ENCODE measurements around the gene ZZZ3. TPM values are rescaled to one million over a fixed set of nuclear protein-coding genes. Genes with fewer than 3 reads are reported as not detected.

Gene ZZZ3
- total and polyA plus RNA-seq, 4 experiments from 2014 or later, result 22.9 to 65.5 (median 52.2) TPM

- Mint-ChIP-seq H3K9me3 (peaks cover 0 to 2% (median 0%) of the 10 kb centered on the region in 8 donors), H3K36me3 (peaks cover 5 to 14% of the 10 kb centered on the region in 2 donors), H3K4me1 (peaks cover 39 to 74% (median 55%) of the 10 kb centered on the region in 4 donors), H3K27ac (no peak overlapping the region), H3K27me3 (no peaks in the 10 kb centered on the region), H3K4me3 (peak overlapping the region in 1 of 8 donors; percentile 45)
- CTCF ChIA-PET (ENCODE audit: partially characterized antibody), result no interaction called here
- Histone ChIP-seq H3K36me3 (ENCODE audit: insufficient read depth, low read length) (no peaks in the 10 kb centered on the region), H3K27ac (ENCODE audit: low read depth, low read length) (no peak overlapping the region), H3K9me3 (ENCODE audit: control insufficient read depth in 1 of 2, low read length in 2 of 2) (no peaks in the 10 kb centered on the region), H3K4me1 (ENCODE audit: insufficient read depth, low read length) (peaks cover 74% of the 10 kb centered on the region), H3K27me3 (ENCODE audit: insufficient read depth, low read length) (no peaks in the 10 kb centered on the region), H3K4me3 (ENCODE audit: low read length in 2 of 2) (no peak overlapping the region)
- POLR2A ChIA-PET (ENCODE audit: partially characterized antibody), result no interaction called here
- no peak for DNase-seq
- intact Hi-C loops (cut with micrococcal nuclease), result no loop called here
These were observed 10.1 kb downstream of the ZZZ3 start for GRCh38 chr1:77672374-77672773.

- Histone ChIP-seq H3K9me3 (ENCODE audit: control insufficient read depth in 1 of 2, low read length in 2 of 2) (no peaks in the 10 kb centered on the region), H3K4me1 (ENCODE audit: insufficient read depth, low read length) (peaks cover 72% of the 10 kb centered on the region), H3K27ac (ENCODE audit: low read depth, low read length) (no peak overlapping the region), H3K27me3 (ENCODE audit: insufficient read depth, low read length) (no peaks in the 10 kb centered on the region), H3K4me3 (ENCODE audit: low read length in 2 of 2) (no peak overlapping the region), H3K36me3 (ENCODE audit: insufficient read depth, low read length) (no peaks in the 10 kb centered on the region)
- H3K27ac Mint-ChIP-seq, result peak overlapping the region in 3 of 7 donors; percentile 5 to 67 (median 24)
- H3K4me1 Mint-ChIP-seq, result peaks cover 40 to 74% (median 58%) of the 10 kb centered on the region in 4 donors
- peak overlapping the region in 6 of 8 donors; percentile 15 to 59 (median 36) for H3K4me3 Mint-ChIP-seq
- no peaks in the 10 kb centered on the region for H3K27me3 Mint-ChIP-seq
- intact Hi-C loops (cut with micrococcal nuclease), result no loop called here
- peaks cover 0 to 2% (median 0%) of the 10 kb centered on the region in 8 donors for H3K9me3 Mint-ChIP-seq
- CTCF ChIA-PET (ENCODE audit: partially characterized antibody), result no interaction called here
- DNase-seq, result no peak
- H3K36me3 Mint-ChIP-seq, result peaks cover 5 to 14% of the 10 kb centered on the region in 2 donors
- POLR2A ChIA-PET (ENCODE audit: partially characterized antibody), result no interaction called here
These were observed 10.6 kb downstream of the ZZZ3 start for GRCh38 chr1:77671836-77672235.

GRCh38 chr1:77670330-77670729, 12.1 kb downstream of the ZZZ3 start:
- Histone ChIP-seq H3K4me1 (ENCODE audit: insufficient read depth, low read length) (peaks cover 61% of the 10 kb centered on the region), H3K27me3 (ENCODE audit: insufficient read depth, low read length) (no peaks in the 10 kb centered on the region), H3K9me3 (ENCODE audit: control insufficient read depth in 1 of 2, low read length in 2 of 2) (no peaks in the 10 kb centered on the region), H3K36me3 (ENCODE audit: insufficient read depth, low read length) (no peaks in the 10 kb centered on the region), H3K4me3 (ENCODE audit: low read length in 2 of 2) (no peak overlapping the region), H3K27ac (ENCODE audit: low read depth, low read length) (no peak overlapping the region)
- no peak for DNase-seq
- H3K27me3 Mint-ChIP-seq, result no peaks in the 10 kb centered on the region
- H3K36me3 Mint-ChIP-seq, result peaks cover 5 to 9% of the 10 kb centered on the region in 2 donors
- ChIA-PET POLR2A (ENCODE audit: partially characterized antibody) (interaction anchor here (1.0 to 2.0 kb wide), 2 partner anchors 13 kb away, joined by 3 to 13 read pairs; partner anchors contain the start of gene ZZZ3), CTCF (ENCODE audit: partially characterized antibody) (no interaction called here)
- peak overlapping the region in 1 of 7 donors; percentile 46 for H3K27ac Mint-ChIP-seq
- no peak overlapping the region for H3K4me3 Mint-ChIP-seq
- peaks cover 40 to 79% (median 60%) of the 10 kb centered on the region in 4 donors for H3K4me1 Mint-ChIP-seq
- intact Hi-C loops (cut with micrococcal nuclease), result no loop called here
- H3K9me3 Mint-ChIP-seq, result peaks cover 0 to 2% (median 0%) of the 10 kb centered on the region in 8 donors

- no peaks in the 10 kb centered on the region for H3K27me3 ChIP-seq (ENCODE audit: insufficient read depth, low read length)
- H3K27ac ChIP-seq (ENCODE audit: low read depth, low read length), result no peak overlapping the region
- Mint-ChIP-seq H3K4me3 (peak overlapping the region in 3 of 8 donors; percentile 23 to 59 (median 32)), H3K9me3 (no peaks in the 10 kb centered on the region), H3K4me1 (peaks cover 39 to 82% (median 61%) of the 10 kb centered on the region in 4 donors), H3K27me3 (no peaks in the 10 kb centered on the region), H3K27ac (no peak overlapping the region), H3K36me3 (peaks cover 0 to 5% of the 10 kb centered on the region in 2 donors)
- ChIA-PET CTCF (ENCODE audit: partially characterized antibody) (interaction anchor here (0.7 to 1.3 kb wide), 4 partner anchors 10 to 990 kb away, joined by 3 read pairs; no protein-coding TSS in a partner anchor), POLR2A (ENCODE audit: partially characterized antibody) (interaction anchor here (2.0 kb wide), 1 partner anchor 14 kb away, joined by 13 read pairs; the partner anchor contains the start of gene ZZZ3)
- intact Hi-C loops (cut with micrococcal nuclease), result no loop called here
- no peak overlapping the region for H3K4me3 ChIP-seq (ENCODE audit: low read length in 2 of 2)
- no peaks in the 10 kb centered on the region for H3K9me3 ChIP-seq (ENCODE audit: control insufficient read depth in 1 of 2, low read length in 2 of 2)
- H3K36me3 ChIP-seq (ENCODE audit: insufficient read depth, low read length), result no peaks in the 10 kb centered on the region
- H3K4me1 ChIP-seq (ENCODE audit: insufficient read depth, low read length), result peaks cover 62% of the 10 kb centered on the region
- DNase-seq, result no peak
These were observed 13.5 kb downstream of the ZZZ3 start for GRCh38 chr1:77668924-77669449.

- CTCF ChIA-PET (ENCODE audit: partially characterized antibody), result no interaction called here
- Histone ChIP-seq H3K27ac (ENCODE audit: low read depth, low read length) (no peak overlapping the region), H3K4me1 (ENCODE audit: insufficient read depth, low read length) (peaks cover 30% of the 10 kb centered on the region), H3K4me3 (ENCODE audit: low read length in 2 of 2) (no peak overlapping the region), H3K36me3 (ENCODE audit: insufficient read depth, low read length) (no peaks in the 10 kb centered on the region), H3K9me3 (ENCODE audit: control insufficient read depth in 1 of 2, low read length in 2 of 2) (no peaks in the 10 kb centered on the region), H3K27me3 (ENCODE audit: insufficient read depth, low read length) (no peaks in the 10 kb centered on the region)
- DNase-seq, result no peak
- Mint-ChIP-seq H3K4me1 (peaks cover 34 to 73% (median 48%) of the 10 kb centered on the region in 4 donors), H3K36me3 (no peaks in the 10 kb centered on the region), H3K27me3 (no peaks in the 10 kb centered on the region), H3K9me3 (no peaks in the 10 kb centered on the region), H3K4me3 (no peak overlapping the region), H3K27ac (peak overlapping the region in 2 of 7 donors; percentile 29 to 54)
- intact Hi-C loops (cut with micrococcal nuclease), result no loop called here
- POLR2A ChIA-PET (ENCODE audit: partially characterized antibody), result no interaction called here
These were observed 17.4 kb downstream of the ZZZ3 start for GRCh38 chr1:77664939-77665516.

- POLR2A ChIA-PET (ENCODE audit: partially characterized antibody), result no interaction called here
- H3K4me1 Mint-ChIP-seq, result peaks cover 27 to 61% (median 41%) of the 10 kb centered on the region in 4 donors
These were observed 20.8 kb downstream of the ZZZ3 start for GRCh38 chr1:77661696-77662095.

GRCh38 chr1:77659879-77660593, 22.4 kb downstream of the ZZZ3 start:
- Histone ChIP-seq H3K9me3 (ENCODE audit: control insufficient read depth in 1 of 2, low read length in 2 of 2) (no peaks in the 10 kb centered on the region), H3K4me1 (ENCODE audit: insufficient read depth, low read length) (peaks cover 20% of the 10 kb centered on the region), H3K27ac (ENCODE audit: low read depth, low read length) (no peak overlapping the region), H3K27me3 (ENCODE audit: insufficient read depth, low read length) (no peaks in the 10 kb centered on the region), H3K36me3 (ENCODE audit: insufficient read depth, low read length) (no peaks in the 10 kb centered on the region), H3K4me3 (ENCODE audit: low read length in 2 of 2) (no peak overlapping the region)
- Mint-ChIP-seq H3K27ac (peak overlapping the region in 2 of 7 donors; percentile 37 to 68), H3K36me3 (peaks cover 8 to 11% of the 10 kb centered on the region in 2 donors), H3K27me3 (no peaks in the 10 kb centered on the region), H3K9me3 (no peaks in the 10 kb centered on the region), H3K4me3 (peak overlapping the region in 1 of 8 donors; percentile 39), H3K4me1 (peaks cover 32 to 62% (median 46%) of the 10 kb centered on the region in 4 donors)
- CTCF ChIA-PET (ENCODE audit: partially characterized antibody), result interaction anchor here (0.6 kb wide), 1 partner anchor 59 kb away, joined by 3 read pairs; no protein-coding TSS in a partner anchor
- POLR2A ChIA-PET (ENCODE audit: partially characterized antibody), result no interaction called here
- intact Hi-C loops (cut with micrococcal nuclease), result no loop called here
- DNase-seq, result no peak

More at GRCh38 chr1:77661696-77662095, 20.8 kb downstream of the ZZZ3 start:
- Histone ChIP-seq H3K36me3 (ENCODE audit: insufficient read depth, low read length) (no peaks in the 10 kb centered on the region), H3K4me3 (ENCODE audit: low read length in 2 of 2) (no peak overlapping the region), H3K4me1 (ENCODE audit: insufficient read depth, low read length) (peaks cover 18% of the 10 kb centered on the region), H3K27ac (ENCODE audit: low read depth, low read length) (no peak overlapping the region), H3K9me3 (ENCODE audit: control insufficient read depth in 1 of 2, low read length in 2 of 2) (no peaks in the 10 kb centered on the region), H3K27me3 (ENCODE audit: insufficient read depth, low read length) (no peaks in the 10 kb centered on the region)
- Mint-ChIP-seq H3K27me3 (no peaks in the 10 kb centered on the region), H3K9me3 (no peaks in the 10 kb centered on the region), H3K4me3 (no peak overlapping the region), H3K36me3 (no peaks in the 10 kb centered on the region), H3K27ac (no peak overlapping the region)
- intact Hi-C loops (cut with micrococcal nuclease), result no loop called here
- CTCF ChIA-PET (ENCODE audit: partially characterized antibody), result no interaction called here
- no peak for DNase-seq
